Vagina (tissue), 2 donors: Measurements from ENCODE around the gene RNU6-1. TPM values are rescaled to one million over a fixed set of nuclear protein-coding genes. Genes with fewer than 3 reads are reported as not detected.

Source experiments
- DNase-seq, 2 donors: peaks; one replicate each; pipeline ENCODE4 v3.0.0-alpha.2; 2017; ENCODE audit errors: extremely low spot score in 2 of 2
- H3K27ac ChIP-seq: fragments of 200-600 bp; sonication (generic); one replicate; pipeline ENCODE4 v1.5.1; 2019
- H3K27me3 ChIP-seq: fragments of 200-600 bp; sonication (generic); one replicate; pipeline ENCODE4 v1.5.1; 2019
- H3K36me3 ChIP-seq, 2 donors: fragments of 200-600 bp; sonication (generic); one replicate each; pipeline ENCODE4 v1.5.1; 2017 to 2019
- H3K4me1 ChIP-seq: fragments of 200-600 bp; sonication (generic); one replicate; pipeline ENCODE4 v1.5.1; 2019
- H3K4me3 ChIP-seq, 2 donors: fragments of 200-600 bp; sonication (generic); 1 replicate in 1 of 2; 2 replicates in 1 of 2; pipeline ENCODE4 v1.5.1; 2016 to 2019
- H3K9me3 ChIP-seq: fragments of 200-600 bp; sonication (generic); one replicate; pipeline ENCODE4 v1.5.1; 2019
- CTCF ChIP-seq, 3 experiments: fragments of 450-650 bp in 2 of 3; fragments of 200-600 bp in 1 of 3; sonication (generic) in 1 of 3; IDR thresholded peaks; one replicate each; pipeline ENCODE4 v1.5.1; 2017 to 2019; ENCODE audit warnings: antibody characterized with exemption in 3 of 3, mild to moderate bottlenecking in 2 of 3, moderate library complexity in 2 of 3
- POLR2A ChIP-seq, 2 donors: fragments of 450-650 bp; IDR thresholded peaks; one replicate each; pipeline ENCODE4 v1.6.1; 2017; ENCODE audit warnings: antibody characterized with exemption in 2 of 2, mild to moderate bottlenecking in 2 of 2, moderate library complexity in 2 of 2
- POLR2AphosphoS5 ChIP-seq, 2 donors: sonication (generic); formaldehyde crosslinking; IDR thresholded peaks; one replicate each; pipeline ENCODE4 v1.9.0; 2017; ENCODE audit warnings: antibody characterized with exemption in 2 of 2, mild to moderate bottlenecking in 2 of 2, low read depth in 1 of 2; ENCODE audit not compliant: insufficient read depth in 1 of 2
- intact Hi-C: fragments of 100-400 bp; cut with DNase I; formaldehyde crosslinking; loops from one replicate; pipeline ENCODE4 v1.15.1; 2023
- total RNA-seq: library from RNA; depleted of rRNA; stranded (reverse); fragments of >200 nt; gene quantifications from one replicate; pipeline ENCODE4 v1.2.3, GENCODE V29; 2016

Gene RNU6-1
- total RNA-seq, 1 donor from 2014 or later, result not detected

GRCh38 chr15:67852418-67852817 is 12.6 kb upstream of the RNU6-1 start:
- H3K4me1 ChIP-seq, result no peaks in the 10 kb centered on the region

GRCh38 chr15:67850994-67851571 is 11.2 kb upstream of the RNU6-1 start:
- intact Hi-C loops, result no loop called here
- Histone ChIP-seq H3K4me1 (no peaks in the 10 kb centered on the region), H3K27ac (no peak overlapping the region), H3K27me3 (no peaks in the 10 kb centered on the region), H3K36me3 (no peaks in the 10 kb centered on the region), H3K9me3 (no peaks in the 10 kb centered on the region), H3K4me3 (no peak overlapping the region)
- no peak for DNase-seq
- TF ChIP-seq POLR2A (IDR thresholded peaks at IDR 0.05) (no peak), CTCF (IDR thresholded peaks at IDR 0.05) (no peak), POLR2AphosphoS5 (IDR thresholded peaks at IDR 0.05; ENCODE audit: insufficient read depth in 1 of 2, low read depth in 1 of 2) (no peak)

More at GRCh38 chr15:67852418-67852817, 12.6 kb upstream of the RNU6-1 start:
- no peak for TF ChIP-seq POLR2A (IDR thresholded peaks at IDR 0.05)
- TF ChIP-seq POLR2AphosphoS5 (IDR thresholded peaks at IDR 0.05; ENCODE audit: insufficient read depth in 1 of 2, low read depth in 1 of 2), result no peak
- no peak for TF ChIP-seq CTCF (IDR thresholded peaks at IDR 0.05)
- no peaks in the 10 kb centered on the region for H3K9me3 ChIP-seq
- peak in 1 of 2 donors; percentile 34 for DNase-seq
- H3K27ac ChIP-seq, result no peak overlapping the region
- H3K27me3 ChIP-seq, result no peaks in the 10 kb centered on the region
- H3K36me3 ChIP-seq, result no peaks in the 10 kb centered on the region
- H3K4me3 ChIP-seq, result no peak overlapping the region
- intact Hi-C loops, result no loop called here

- Histone ChIP-seq H3K9me3 (no peaks in the 10 kb centered on the region), H3K4me1 (no peaks in the 10 kb centered on the region), H3K27me3 (no peaks in the 10 kb centered on the region), H3K36me3 (no peaks in the 10 kb centered on the region), H3K4me3 (no peak overlapping the region), H3K27ac (no peak overlapping the region)
- TF ChIP-seq POLR2A (IDR thresholded peaks at IDR 0.05), result no peak
- no peak for TF ChIP-seq CTCF (IDR thresholded peaks at IDR 0.05)
- TF ChIP-seq POLR2AphosphoS5 (IDR thresholded peaks at IDR 0.05; ENCODE audit: insufficient read depth in 1 of 2, low read depth in 1 of 2), result no peak
- intact Hi-C loops, result no loop called here
- no peak for DNase-seq
These were observed 10.5 kb upstream of the RNU6-1 start for GRCh38 chr15:67850336-67850735.

- H3K4me3 ChIP-seq, result no peak overlapping the region
- no peaks in the 10 kb centered on the region for H3K36me3 ChIP-seq
- no peaks in the 10 kb centered on the region for H3K27me3 ChIP-seq
- intact Hi-C loops, result no loop called here
- DNase-seq, result no peak
- H3K4me1 ChIP-seq, result no peaks in the 10 kb centered on the region
- no peak overlapping the region for H3K27ac ChIP-seq
- H3K9me3 ChIP-seq, result no peaks in the 10 kb centered on the region
- TF ChIP-seq POLR2AphosphoS5 (IDR thresholded peaks at IDR 0.05; ENCODE audit: insufficient read depth in 1 of 2, low read depth in 1 of 2), result no peak
- no peak for TF ChIP-seq CTCF (IDR thresholded peaks at IDR 0.05)
- TF ChIP-seq POLR2A (IDR thresholded peaks at IDR 0.05), result no peak
These were observed 9.7 kb upstream of the RNU6-1 start for GRCh38 chr15:67849538-67849937.

GRCh38 chr15:67845974-67846373 is 6.1 kb upstream of the RNU6-1 start:
- H3K27ac ChIP-seq, result no peak overlapping the region
- peaks cover 7% of the 10 kb centered on the region for H3K4me1 ChIP-seq
- no peak for TF ChIP-seq CTCF (IDR thresholded peaks at IDR 0.05)
- TF ChIP-seq POLR2AphosphoS5 (IDR thresholded peaks at IDR 0.05; ENCODE audit: insufficient read depth in 1 of 2, low read depth in 1 of 2), result no peak
- no peak for TF ChIP-seq POLR2A (IDR thresholded peaks at IDR 0.05)
- H3K4me3 ChIP-seq, result no peak overlapping the region
- DNase-seq, result no peak
- H3K27me3 ChIP-seq, result no peaks in the 10 kb centered on the region
- intact Hi-C loops, result no loop called here
- H3K36me3 ChIP-seq, result no peaks in the 10 kb centered on the region
- H3K9me3 ChIP-seq, result no peaks in the 10 kb centered on the region
